Stimulated activated CD8-positive, alpha-beta memory T cell treated with anti-CD3 and anti-CD28 coated beads, Interleukin-12 subunit alpha, Interleukin-12 subunit beta, amount 100 ng/mL, for 4 hours (primary cell): ENCODE measurements around the gene SKAP2.

ENCODE experiments used
- DNase-seq: peaks from one replicate; pipeline ENCODE4 v3.0.0-alpha.2; 2020; ENCODE audit warnings: low read depth

Gene SKAP2

DNA sequence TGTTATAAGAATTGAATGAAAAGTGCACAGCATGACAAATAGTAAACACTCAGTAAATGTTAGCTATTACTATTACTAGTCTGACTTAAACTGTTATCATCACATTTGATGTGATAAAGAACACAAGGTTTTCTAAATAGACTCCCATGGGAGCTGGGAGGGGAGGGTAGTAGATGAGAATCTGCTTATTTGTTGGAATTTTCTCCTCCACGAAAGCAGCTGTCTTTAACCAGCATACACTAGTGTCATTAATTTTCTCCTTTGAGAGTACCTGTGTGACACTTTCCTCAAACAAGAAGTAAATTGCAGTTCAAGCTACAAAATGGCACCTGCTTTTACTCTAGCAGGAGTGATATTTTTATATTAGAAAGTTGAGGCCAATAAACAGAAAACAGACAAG lies 200.1 kb downstream of the SKAP2 start:
- no peak for DNase-seq

DNA sequence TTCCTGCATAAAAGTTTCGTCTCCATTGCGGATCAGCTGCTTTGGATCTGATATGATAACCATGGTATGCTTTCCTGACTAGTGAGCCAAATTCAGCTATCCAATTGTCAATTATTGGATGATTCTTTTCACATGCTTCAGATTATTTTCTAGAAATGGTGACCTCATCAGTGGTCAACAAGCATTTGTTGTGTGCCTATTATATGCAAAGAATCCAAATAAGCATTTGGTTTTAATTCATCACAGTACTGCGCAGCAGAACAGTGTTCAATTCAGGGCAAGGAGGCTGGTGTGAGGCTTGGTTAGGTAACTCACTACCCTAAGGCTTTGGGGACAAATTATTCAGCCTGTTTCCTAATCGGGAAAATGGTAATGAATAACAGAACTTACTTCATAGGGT lies 200.5 kb downstream of the SKAP2 start:
- DNase-seq = no peak

DNA sequence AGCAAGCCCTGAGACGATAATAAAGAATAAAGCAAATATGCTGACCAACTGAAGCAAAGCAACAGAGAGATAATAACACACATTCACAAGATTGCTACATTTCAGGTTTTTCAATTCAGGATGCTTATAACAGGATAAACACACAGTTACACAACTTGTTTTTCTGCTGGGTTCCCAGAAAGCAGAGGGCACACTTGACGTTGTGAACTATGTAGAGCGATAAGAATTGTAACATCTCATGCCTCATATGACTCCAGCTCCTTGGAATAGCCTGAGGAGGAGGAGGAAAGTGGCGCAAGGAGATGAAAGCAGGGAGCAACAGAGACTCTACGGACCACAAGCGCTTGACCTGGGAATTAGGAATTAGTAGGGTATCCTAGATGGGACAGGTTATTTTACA lies 201.7 kb downstream of the SKAP2 start:
- no peak for DNase-seq

DNA sequence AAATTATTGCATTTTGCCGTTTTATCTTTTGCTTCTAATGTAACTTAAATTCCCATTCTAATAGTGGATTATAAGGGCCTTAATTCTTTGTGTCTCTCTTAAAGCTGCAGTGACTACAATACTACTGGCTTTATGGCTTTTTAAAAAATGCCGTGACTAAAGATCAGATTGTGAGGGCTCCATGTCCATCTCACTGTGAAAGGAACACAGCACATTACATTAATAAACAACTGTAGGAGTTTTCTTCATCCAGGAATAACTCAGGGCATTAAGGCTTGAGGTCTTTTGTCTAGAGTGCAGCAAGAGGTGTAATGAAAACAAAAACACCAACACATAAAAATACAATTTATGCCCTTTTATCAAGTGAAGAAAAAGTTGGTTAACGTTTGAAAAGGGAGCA lies 205.3 kb downstream of the SKAP2 start:
- DNase-seq = no peak

DNA sequence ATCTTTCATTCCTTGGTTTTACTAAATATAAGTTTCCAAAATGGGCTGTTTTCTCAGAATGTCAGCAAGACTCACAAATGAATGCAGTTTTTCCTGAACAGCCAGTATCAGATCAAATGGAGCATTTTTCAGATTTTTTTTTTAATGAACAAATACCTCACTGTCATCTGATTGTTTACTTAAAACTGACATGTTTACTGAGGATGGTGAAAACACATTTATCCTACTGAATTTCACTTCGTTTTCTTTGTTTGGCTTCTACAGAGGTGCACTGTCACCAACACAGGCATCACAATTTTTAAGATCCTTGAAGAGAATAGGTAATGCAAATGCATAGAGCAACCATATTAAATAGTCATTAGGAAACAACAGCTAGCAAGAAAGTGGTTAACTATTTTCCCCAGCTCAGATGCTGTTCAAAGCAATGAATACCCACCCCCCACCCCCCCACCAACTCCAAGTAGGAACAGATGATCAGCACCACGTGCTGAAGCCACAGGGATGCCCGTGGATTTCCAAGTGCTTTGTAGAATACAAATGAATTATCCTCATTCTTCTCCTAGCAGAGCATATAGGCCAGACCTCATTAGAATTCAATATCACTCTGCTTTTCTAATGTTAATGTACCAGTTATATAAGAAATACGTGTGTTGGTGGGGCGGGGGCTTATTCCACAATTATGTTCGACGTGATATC lies 205.9 kb downstream of the SKAP2 start:
- DNase-seq = no peak

DNA sequence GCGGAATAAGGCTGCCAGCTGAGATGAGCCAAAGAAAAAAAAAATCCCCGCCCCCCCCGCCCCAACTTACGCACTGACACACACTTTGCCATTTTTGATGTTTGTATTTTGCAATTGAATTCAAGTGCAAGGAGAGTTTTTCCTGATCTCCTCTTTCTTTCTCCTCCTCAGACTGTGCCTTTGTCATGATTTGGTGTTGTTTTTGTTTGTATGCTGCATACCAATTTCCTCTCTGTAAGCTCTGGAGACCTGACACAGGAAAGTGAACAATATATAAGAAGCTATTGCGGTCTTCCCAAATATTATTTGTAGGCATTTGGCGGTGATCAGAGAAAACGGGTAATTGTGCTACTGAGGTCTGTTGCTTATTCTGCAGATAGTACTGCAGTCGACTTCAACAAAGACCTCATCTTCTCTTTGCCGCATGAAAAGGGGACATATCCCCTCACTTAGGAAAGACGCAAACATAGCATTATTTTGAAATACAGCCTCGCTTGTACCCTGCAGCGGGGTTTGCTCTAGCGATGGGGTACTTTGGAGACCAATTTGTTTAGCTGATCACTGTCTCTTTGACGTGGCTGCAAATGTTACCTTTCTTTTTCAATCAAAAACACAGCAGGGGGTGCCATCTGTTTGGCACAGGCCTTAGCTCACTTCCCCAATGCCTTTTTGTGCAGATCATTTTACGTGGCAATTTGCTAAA lies 206.6 kb downstream of the SKAP2 start:
- no peak for DNase-seq

DNA sequence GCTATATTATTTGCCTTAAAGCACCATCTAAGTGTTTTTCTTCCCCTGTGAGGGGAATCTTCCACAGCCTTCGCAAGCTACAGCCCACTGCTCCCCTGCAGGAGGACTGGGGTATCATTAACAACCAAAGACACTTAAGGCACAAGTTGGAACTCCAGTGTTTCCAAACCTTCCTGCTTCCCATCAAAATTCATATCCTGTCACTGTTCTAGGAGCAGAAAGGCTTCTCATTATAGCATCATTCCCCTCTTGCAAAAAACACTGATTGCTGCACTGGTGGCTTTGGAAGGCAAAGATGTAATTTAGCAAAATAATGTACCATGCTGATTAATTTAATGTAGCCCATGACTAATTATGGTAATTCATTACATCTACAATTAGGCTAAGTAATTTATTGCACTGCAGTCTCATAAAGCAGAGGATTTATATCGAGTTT lies 207.2 kb downstream of the SKAP2 start:
- no peak for DNase-seq

DNA sequence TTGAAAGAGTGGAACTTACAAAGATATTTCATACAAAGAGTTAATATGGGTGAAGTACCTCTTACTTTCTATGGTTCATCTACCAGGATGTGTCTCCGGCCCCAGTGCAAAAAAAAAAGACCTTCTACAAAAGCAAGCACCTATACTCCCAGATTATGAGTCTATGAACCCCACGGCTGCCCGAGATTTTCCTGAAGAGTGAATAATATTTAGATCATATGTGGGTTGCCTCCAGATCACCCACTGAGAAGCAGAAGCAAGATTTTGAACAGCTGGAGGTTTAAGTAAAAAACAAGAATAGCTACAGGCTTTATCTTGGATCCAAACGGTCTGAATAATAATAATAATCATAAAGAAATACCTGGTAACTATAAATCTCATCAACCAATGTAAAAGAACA lies 207.7 kb downstream of the SKAP2 start:
- no peak for DNase-seq

DNA sequence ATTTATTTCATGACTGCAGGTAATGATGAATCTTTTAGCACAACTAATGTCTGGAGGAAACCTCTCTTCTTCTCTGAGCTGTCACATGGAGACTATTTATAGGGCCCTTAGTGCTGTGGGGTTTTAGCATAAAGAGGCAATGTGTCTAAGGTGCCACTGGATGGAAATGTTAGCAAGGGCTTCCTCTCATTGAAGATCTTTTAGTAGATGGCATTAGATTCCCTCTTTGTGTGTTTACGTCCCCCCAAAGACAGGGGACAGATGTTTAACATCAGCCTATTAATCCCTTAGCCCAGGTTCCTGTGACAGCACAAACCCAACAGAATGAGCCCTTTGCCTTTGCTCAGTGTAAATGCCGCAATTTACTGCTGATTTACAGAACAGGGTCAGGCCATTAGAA lies 208.6 kb downstream of the SKAP2 start:
- no peak for DNase-seq

DNA sequence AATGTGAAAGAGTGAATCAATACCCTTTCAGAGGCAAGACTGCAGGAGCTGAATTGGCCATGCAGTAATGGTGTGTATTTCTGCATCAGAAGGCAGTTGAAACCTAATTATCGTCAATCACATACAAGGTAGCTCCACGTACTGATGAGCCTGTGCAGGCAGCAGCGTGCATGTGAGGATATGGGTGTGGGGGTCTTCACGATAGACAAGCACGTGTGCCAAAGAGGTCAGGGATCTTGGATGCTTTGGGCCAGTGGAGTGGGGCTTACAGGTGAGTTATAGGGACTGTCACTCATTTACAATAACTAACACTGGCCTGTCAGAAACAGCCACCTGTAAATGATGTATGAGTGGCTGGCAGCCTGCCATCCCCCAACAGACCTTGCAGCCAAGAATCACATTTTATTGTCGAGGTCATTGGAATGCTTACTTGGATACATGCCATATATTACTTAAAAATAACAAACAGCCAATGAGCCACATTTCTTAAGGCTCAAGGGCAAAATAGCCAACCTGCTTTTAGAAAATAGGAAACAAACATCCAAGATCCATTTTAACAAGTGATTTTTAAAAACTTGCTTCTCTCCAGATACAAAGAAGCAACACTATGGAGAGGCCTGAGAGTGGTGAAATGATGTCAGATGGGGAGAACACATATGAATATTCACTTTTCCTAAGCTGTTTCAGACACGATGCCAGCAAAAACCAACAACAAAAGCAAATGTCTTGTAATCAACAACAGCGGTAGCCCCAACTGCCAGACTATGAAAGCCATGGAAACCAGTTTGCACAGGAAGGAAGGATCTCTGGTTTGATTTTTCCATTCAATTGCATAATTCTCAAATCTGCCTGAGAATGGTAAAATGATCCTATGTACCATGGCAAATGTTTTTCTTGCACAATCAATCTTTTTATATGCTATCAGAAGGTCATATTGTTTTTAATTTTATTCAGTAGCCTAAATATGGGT lies 210.7 kb downstream of the SKAP2 start:
- DNase-seq = no peak

DNA sequence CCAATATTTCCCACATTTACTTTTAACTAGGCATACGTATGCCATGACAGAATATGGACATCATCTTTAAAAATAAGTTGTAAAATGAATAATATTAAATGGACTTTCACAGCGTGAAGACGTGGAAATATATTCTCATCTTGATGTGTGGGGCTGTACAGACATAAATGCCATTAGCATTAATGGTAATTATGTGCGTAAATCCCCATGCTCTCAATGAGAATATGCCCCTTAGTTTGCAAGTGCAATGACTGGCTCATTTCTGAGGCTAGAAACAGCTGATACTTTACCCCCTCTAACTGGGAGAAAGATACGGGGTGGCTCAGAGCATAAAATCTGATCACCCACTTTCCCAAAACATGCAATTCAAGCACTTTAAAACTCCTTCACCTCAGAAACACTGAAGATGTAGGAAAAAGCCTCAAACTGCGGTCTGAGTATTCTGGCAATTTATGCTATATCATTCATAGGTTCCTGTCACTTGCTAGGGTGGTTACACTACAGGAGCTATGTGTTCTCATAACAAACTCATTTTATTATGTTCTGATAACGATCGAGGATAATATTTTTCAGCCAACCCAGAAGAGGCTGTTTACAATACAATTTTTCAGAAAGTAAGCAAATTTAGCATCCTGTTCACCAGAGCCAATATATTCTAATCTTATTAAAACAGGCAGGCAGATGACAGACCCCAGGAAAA lies 211.8 kb downstream of the SKAP2 start:
- no peak for DNase-seq

DNA sequence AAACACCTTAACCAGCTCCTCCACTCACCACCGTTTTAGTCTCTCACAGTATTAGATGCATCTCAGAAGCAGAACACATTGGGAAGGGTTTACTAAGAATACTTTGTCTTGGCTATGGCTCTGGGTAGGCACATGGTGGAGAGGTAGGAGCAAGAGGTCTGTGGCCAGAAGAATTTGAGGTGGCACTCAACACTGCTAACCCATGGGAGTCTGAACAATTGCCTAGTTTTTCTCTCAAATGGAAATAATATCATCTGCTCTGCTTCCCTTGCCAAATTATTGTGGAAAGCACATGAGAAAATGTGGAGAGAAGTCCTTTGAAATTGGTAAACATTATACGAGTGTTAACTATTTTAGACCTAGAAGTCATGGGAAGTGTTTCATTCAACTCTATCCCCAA lies 214.3 kb downstream of the SKAP2 start:
- DNase-seq = no peak

DNA sequence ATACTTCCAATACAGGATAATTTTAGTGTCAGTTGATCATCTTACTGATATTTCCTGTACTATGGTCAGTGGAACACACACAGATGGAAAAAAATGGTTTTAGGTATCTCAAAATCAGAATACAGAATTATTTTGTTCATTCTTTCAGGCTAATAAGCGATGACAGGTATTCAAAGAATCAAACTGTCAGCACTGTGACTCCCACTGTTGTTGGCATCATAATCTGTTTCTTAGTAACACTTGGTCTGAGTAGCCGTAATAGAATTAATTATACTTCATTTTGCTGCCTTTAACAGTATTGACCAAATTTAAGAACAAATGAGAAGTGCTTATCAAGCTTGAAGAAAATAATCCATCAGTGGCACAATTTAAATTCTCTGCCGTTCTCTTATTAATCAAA lies 215.0 kb downstream of the SKAP2 start:
- no peak for DNase-seq

DNA sequence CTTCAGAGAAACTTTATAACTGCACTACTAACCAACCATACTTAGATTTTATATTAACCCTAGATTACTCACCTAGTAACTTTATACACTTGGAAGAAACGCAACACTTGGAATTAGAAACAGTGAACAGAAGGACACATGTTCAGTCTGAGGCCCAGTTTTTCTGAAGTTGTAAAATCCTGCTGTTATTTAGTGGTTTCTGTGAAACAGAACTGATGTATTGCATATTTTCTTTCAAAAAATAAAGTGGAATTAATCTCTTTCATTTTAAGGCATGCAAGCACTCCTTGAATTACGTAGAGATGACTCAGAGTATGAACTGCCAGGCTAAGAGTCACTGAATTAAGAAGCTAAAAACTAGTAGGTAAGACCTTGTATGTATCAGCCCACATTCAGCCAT lies 215.8 kb downstream of the SKAP2 start:
- DNase-seq = no peak

DNA sequence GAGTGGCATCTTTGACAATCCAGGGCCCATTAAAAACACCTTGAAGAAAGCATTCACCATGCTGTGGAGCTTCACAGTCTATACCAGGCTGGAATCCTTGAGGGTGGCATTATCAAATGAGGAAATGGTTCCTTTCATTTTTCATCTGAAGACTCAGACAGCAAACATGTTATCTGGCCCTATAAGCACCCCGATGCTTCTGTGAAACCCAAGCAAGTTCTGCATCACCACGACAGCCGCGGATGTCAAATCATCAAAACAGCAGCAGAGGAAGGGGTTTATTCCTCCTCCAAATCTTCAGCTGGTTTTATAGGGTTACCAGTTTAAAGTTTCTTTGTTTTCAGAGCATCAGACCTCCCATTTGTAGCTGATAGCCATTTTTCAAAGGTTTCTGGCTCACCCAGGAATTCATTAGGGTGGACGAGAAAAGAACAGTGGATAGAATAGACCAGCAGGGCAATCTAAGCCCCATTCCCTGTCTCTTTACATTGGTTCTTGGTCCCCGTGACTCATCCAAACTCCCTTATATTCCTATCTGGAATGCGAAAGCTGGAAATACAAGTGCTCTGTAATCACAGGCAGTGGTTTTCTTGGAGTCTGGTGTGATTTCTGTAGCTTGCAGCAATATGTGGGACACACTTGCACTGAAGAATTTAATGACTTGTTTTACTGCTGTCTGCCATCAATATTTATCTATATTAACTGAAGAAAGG lies 217.9 kb downstream of the SKAP2 start:
- no peak for DNase-seq

DNA sequence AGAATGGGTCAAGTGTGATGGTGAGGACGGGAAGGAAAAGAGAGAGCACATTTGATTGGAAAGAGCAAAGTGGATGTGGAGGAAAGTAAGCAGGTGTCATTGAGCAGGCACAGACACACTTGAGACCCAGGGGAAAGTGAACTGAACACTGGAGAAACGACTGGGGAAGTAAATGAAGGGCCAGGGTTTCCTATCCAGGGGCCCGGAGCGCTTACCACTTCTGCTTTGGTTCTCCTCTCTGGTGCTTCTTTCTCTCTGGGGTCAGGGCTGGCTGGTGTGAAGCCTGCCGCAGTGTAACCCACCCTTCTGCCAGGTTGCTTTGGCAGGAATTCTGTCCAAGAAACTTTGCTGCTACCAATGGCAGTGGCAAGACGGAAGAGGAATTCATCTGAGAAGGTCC lies 219.3 kb downstream of the SKAP2 start:
- DNase-seq = no peak

DNA sequence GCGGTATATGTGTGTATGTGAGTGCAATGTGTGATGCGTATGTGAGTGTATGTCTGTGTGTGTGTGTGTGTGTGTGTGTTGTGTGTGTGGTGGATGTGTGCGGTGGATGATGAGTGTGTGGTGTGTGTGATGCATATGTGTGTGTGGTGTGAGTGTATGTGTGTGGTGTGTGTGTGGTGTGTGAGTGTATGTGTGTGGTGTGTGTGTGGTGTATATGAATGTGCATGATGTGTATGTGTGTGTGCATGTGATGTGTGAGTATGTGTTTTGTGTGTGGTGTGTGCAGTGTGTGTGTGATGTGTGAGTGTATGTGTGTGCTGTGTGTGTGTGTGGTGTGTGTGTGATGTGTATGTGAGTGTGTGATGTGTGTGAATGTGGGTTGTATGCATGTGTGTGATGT lies 222.0 kb downstream of the SKAP2 start:
- DNase-seq = no peak

DNA sequence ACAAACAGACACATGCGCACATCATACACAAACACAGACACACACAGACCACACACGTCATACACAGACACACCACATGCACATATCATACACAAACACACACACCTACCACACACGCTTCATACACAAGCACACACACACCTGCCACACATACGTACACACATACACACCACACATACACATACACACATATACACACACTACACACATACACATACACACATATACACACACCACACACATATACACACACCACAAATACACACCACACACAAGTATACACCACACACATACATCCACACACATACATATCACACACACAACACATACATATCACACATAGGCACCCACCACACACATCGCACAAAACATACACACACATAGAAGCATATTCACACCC lies 224.7 kb downstream of the SKAP2 start:
- no peak for DNase-seq

DNA sequence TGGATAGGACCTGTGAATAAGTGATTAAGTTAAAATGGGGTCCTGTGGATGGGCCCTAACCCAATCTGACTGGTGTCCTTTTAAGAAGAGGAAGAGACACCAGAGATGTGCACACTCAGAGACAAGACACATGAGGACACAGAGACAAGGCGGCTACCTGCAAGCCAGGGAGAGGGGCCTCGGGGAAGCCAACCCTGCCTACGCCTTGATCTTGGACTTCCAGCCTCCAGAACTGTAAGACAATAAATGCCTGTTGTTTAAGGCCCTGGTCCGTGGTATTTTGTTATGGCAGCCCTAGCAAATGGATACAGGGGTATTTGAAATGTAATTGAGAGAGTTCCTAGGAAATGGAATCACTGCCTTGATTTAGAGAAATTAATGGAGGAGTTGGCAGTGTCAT lies 225.3 kb downstream of the SKAP2 start:
- DNase-seq = no peak

DNA sequence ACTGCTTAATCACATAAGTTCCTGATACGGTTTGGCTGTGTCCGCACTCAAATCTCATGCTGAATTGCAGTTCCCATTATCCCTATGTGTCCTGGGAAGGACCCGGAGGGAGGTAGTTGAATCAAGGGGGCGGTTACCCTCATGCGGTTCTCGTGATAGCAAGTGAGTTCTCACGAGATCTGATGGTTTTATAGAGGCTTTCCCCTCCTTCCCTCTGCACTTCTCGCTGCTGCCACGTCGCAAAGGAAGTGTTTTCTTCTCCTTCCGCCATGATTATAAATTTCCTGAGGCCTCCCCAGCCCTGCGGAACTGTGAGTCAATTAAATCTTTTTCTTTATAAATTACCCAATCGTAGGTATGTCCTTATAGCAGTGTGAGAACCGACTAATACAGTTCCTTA lies 226.2 kb downstream of the SKAP2 start:
- no peak for DNase-seq

DNA sequence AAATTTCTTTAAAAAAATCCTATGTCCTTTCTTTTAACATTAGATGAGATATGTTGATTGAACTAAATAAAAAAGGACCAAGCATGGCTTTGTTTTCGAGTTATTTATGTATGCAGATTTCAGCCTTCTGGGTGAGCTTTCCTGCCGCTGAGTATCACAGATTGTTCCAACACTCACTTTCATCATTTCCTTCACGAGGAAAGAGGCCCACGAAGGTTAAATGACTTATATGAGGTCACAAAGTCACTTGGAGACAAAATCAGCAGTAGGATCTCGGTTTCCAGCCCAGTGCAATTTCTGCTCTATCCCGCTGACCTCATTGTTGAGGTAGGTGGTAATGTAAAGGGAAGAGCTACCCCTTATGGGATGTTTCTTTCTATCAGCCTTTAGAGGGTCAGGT lies 226.8 kb downstream of the SKAP2 start:
- DNase-seq = no peak

DNA sequence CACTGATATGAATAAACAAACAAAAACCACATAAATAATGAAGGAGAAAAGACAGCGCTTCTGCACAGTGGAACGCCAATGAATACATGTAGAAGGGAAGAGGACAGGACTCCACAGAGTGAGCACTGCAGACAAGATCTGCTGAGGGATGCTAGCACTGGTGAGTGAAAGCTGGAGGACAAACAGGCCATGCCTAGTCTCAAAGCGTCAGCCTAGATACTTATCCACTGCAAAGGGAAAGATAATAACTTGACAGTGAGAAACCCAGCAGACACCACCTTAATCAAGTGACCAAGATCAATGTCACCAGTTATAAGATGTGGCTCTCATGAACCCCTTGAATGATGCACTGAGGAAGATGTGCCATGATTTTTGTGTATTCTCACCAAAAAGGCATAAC lies 227.6 kb downstream of the SKAP2 start:
- no peak for DNase-seq
